ENCODE data around the gene GADD45B. TPM values are rescaled to one million over a fixed set of nuclear protein-coding genes. Genes with fewer than 3 reads are reported as not detected.
"Not testable (repeated sequence)": the region's sequence is repeated elsewhere in the genome, so short reads cannot be mapped to it uniquely, and the experiment has no call there.

Gene GADD45B
- total RNA-seq, 2 donors from 2014 or later, result 84.4 to 84.5 TPM

DNA sequence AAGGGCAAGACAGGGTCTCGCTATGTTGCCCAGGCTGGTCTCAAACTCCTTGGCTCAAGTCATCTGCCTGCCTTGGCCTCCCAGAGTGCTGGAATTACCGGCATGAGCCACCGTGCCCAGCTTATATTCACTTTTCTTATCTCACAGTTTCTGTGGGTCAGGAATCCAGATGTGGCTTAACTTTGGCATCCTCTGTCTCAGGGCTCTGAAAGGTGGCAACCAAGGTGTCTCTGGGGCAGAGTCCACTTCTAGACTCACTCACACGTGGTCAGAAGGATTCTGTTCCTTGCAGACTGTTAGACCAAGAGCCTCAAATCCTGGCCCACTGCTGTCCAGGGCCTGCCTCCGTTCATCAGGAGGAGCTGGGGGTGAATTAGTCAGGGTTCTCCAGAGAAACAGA lies 11.5 kb upstream of the GADD45B start:
- Mint-ChIP-seq H3K27me3 (ENCODE audit: low read depth) (no peaks in the 10 kb centered on the region), H3K9me3 (no peaks in the 10 kb centered on the region), H3K4me3 (no peak overlapping the region), H3K27ac (no peak overlapping the region), H3K36me3 (ENCODE audit: insufficient read depth in 2 of 2) (peaks cover 0 to 2% of the 10 kb centered on the region in 2 donors), H3K4me1 (ENCODE audit: low read depth) (peaks cover 20% of the 10 kb centered on the region)
- DNase-seq (no peak), ATAC-seq (replicated peaks in 1 of 2) (no peak)

DNA sequence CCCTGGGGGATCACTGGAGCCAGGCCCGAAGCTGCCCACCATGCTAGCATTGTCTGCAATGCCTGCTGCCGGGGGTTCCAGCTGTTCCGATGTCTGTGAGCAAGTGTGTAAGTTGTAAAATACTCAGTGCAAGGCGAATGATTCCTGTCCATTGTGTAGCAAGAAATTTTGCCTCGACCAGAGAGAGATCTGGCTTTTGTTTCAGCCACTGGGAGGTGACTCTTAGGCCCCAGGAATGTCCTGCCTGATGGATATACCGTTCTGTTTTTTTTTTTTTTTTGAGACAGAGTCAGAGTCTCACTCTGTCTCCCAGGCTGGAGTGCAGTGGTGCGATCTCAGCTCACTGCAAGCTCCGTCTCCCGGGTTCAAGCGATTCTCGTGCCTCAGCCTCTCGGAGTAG lies 7.3 kb upstream of the GADD45B start:
- no peaks in the 10 kb centered on the region for H3K27me3 Mint-ChIP-seq (ENCODE audit: low read depth)
- ATAC-seq (replicated peaks in 1 of 2) (no peak), DNase-seq (no peak)
- peaks cover 0 to 1% of the 10 kb centered on the region in 2 donors for H3K36me3 Mint-ChIP-seq (ENCODE audit: insufficient read depth in 2 of 2)
- H3K9me3 Mint-ChIP-seq, result no peaks in the 10 kb centered on the region
- H3K4me3 Mint-ChIP-seq, result no peak overlapping the region
- peaks cover 11% of the 10 kb centered on the region for H3K4me1 Mint-ChIP-seq (ENCODE audit: low read depth)
- H3K27ac Mint-ChIP-seq, result no peak overlapping the region

DNA sequence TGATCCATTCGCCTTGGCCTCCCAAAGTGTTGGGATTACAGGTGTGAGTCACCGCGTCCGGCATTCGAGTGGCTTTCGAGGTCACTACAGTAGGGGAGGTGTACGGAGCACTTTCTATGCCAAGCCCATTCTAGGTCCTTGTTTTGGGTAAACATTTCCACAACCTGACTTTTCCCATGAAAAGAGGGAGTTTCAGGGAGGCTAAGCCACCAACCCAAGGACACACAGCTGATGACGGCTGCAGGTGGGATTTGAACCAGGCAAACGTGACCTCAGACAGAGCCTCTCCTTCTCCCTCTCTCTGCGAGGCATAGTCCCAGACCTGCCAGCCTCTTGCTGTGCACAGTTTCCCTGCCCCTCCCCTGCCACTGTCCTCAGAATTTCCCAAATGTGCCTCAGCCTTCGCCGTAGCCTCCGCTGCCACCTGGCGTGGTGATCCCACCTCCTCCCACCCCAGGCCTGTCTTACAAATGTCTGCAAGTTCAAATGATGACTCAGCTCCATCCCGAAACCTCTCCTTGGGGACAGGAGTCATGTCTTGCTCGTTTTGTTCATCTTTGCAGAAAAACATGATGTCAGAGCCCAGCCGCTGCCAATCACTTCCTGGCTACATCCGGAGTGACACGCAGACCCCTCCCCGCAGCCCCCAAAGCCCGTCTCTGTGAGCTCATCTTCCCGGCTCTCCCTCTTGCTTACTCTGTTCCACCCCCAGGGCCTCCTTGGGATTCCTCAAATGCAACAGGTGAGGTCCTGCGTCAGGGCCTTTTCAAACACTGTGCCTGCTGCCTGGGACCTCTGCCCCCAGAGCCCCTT lies 6.6 kb upstream of the GADD45B start:
- DNase-seq (peak; percentile 54 to 59), ATAC-seq (replicated peaks in 1 of 2) (peak; percentile 73 to 87)
- Mint-ChIP-seq H3K36me3 (ENCODE audit: insufficient read depth in 2 of 2) (peaks cover 0 to 1% of the 10 kb centered on the region in 2 donors), H3K27ac (peak overlapping the region; percentile 60), H3K4me3 (peak overlapping the region; percentile 49 to 56), H3K4me1 (ENCODE audit: low read depth) (peaks cover 11% of the 10 kb centered on the region), H3K27me3 (ENCODE audit: low read depth) (no peaks in the 10 kb centered on the region), H3K9me3 (no peaks in the 10 kb centered on the region)

- not testable (repeated sequence) for ATAC-seq (replicated peaks in 1 of 2)
- H3K4me1 Mint-ChIP-seq (ENCODE audit: low read depth), result peaks cover 13% of the 10 kb centered on the region
Measured at GRCh38 chr19:2469915-2470200, 6.1 kb upstream of the GADD45B start.

DNA sequence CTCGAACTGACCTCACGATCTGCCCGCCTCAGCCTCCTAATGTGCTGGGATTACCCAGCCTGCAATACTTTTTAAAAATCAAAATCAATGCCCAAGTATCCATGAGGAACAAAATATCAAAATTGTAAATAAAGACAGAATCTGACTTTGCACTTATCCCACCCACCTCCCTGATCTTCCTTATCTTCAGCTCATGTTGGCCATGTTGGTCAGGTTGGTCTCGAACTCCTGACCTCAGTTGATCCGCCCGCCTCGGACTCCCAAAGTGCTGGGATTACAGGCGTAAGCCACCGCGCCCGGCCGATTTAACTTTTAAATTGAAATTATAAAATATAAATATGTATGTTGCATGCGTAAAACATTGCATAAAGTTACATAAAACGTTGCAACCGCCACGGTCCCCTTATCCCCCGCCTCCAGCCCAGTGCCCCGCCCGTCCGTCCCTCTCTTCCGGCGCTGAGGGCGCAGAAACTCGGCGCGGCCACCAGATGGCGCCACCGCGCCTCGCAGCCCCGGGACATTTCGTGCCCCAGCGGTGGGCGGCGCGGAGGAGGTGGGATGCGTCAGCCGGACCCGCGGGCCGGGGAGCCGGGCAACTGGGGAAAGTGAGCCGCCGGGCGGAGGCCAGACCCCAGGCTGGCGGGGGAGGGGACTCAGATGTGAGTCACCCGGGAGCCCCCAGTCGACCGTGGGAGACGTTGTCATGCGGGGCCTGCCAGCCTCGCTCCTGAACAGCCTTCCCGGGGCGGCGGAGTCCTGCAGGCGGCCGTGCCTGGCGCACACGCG lies 1.5 kb upstream of the GADD45B start:
- peak overlapping the region; percentile 97 to 99 for H3K4me3 Mint-ChIP-seq
- H3K27ac Mint-ChIP-seq, result peak overlapping the region; percentile 54
- H3K36me3 Mint-ChIP-seq (ENCODE audit: insufficient read depth in 2 of 2), result peaks cover 18 to 19% of the 10 kb centered on the region in 2 donors
- DNase-seq (peak; percentile 96 to 98), ATAC-seq (replicated peaks in 1 of 2) (peak; percentile 58 to 60)
- peaks cover 11% of the 10 kb centered on the region for H3K4me1 Mint-ChIP-seq (ENCODE audit: low read depth)
- no peaks in the 10 kb centered on the region for H3K27me3 Mint-ChIP-seq (ENCODE audit: low read depth)
- no peaks in the 10 kb centered on the region for H3K9me3 Mint-ChIP-seq

More at GRCh38 chr19:2469915-2470200, 6.1 kb upstream of the GADD45B start:
- not testable (repeated sequence) for H3K36me3 Mint-ChIP-seq (ENCODE audit: insufficient read depth in 2 of 2); DNase-seq; H3K27me3 Mint-ChIP-seq (ENCODE audit: low read depth); H3K9me3 Mint-ChIP-seq
- Mint-ChIP-seq H3K4me3 (peak overlapping the region; percentile 49 to 56), H3K27ac (peak overlapping the region; percentile 60)

DNA sequence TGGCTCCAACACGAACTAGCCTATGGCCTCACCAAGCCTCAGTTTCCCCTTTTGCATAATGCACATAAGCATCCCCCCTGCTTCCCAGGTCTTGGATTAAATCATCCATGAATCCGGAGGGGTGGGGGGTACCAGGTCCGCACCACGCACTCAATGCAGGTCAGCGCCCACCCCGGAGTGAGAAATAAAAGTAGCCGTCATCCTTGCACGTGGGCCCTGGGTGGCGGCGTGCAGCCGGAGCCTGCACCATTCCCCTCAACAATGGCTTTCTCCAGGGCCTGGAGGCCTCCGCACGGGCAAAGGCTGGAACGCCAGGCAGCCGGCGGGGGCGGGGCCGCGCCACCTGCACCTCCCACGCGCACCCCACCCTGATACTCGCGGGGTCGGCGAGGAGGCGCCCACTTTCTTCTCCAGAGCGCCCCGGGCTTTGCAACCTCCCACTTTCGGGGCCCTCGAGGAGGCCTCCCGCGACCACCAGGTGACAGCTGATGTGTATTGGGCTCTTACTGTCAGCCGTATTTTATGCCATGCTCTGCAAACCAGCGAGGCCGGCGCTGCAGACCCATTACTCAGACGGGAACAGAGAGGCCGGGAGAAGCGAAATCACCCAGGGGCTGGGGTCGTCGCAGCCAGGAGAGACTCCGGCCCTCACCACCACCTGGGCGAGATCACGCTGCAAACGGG lies 767 bp upstream of the GADD45B start:
- Mint-ChIP-seq H3K4me1 (ENCODE audit: low read depth) (peaks cover 5% of the 10 kb centered on the region), H3K27me3 (ENCODE audit: low read depth) (no peaks in the 10 kb centered on the region), H3K36me3 (ENCODE audit: insufficient read depth in 2 of 2) (peaks cover 18 to 19% of the 10 kb centered on the region in 2 donors), H3K9me3 (no peaks in the 10 kb centered on the region), H3K27ac (peak overlapping the region; percentile 71), H3K4me3 (peak overlapping the region; percentile 97 to 99)
- peak; percentile 73 to 86 for DNase-seq
- ATAC-seq (replicated peaks in 1 of 2), result peak; percentile 35 to 50

- peaks cover 20 to 22% of the 10 kb centered on the region in 2 donors for H3K36me3 Mint-ChIP-seq (ENCODE audit: insufficient read depth in 2 of 2)
- DNase-seq (peak; percentile 79 to 82), ATAC-seq (replicated peaks in 1 of 2) (peak; percentile 34 to 36)
- peaks cover 5% of the 10 kb centered on the region for H3K4me1 Mint-ChIP-seq (ENCODE audit: low read depth)
- no peaks in the 10 kb centered on the region for H3K27me3 Mint-ChIP-seq (ENCODE audit: low read depth)
- peak overlapping the region; percentile 97 to 99 for H3K4me3 Mint-ChIP-seq
- H3K27ac Mint-ChIP-seq, result peak overlapping the region; percentile 98
- no peaks in the 10 kb centered on the region for H3K9me3 Mint-ChIP-seq
Measured at GRCh38 chr19:2476451-2477140, 669 bp downstream of the GADD45B start.

- peak overlapping the region; percentile 97 to 99 for H3K4me3 Mint-ChIP-seq
- no peaks in the 10 kb centered on the region for H3K9me3 Mint-ChIP-seq
- DNase-seq, result peak; percentile 47 to 56
Measured at GRCh38 chr19:2477141-2477710, 1.3 kb downstream of the GADD45B start.

GRCh38 chr19:2477732-2478191 lies 1.8 kb downstream of the GADD45B start:
- Mint-ChIP-seq H3K36me3 (ENCODE audit: insufficient read depth in 2 of 2) (peaks cover 25% of the 10 kb centered on the region in 2 donors), H3K27me3 (ENCODE audit: low read depth) (no peaks in the 10 kb centered on the region), H3K4me1 (ENCODE audit: low read depth) (peaks cover 5% of the 10 kb centered on the region), H3K4me3 (peak overlapping the region; percentile 97 to 99), H3K9me3 (peaks cover 0 to 5% of the 10 kb centered on the region in 2 donors), H3K27ac (peak overlapping the region; percentile 92)
- ATAC-seq (replicated peaks in 1 of 2) (no peak), DNase-seq (peak; percentile 29 to 45)

More at GRCh38 chr19:2477141-2477710, 1.3 kb downstream of the GADD45B start:
- Mint-ChIP-seq H3K4me1 (ENCODE audit: low read depth) (peaks cover 5% of the 10 kb centered on the region), H3K27ac (peak overlapping the region; percentile 98), H3K36me3 (ENCODE audit: insufficient read depth in 2 of 2) (peaks cover 20 to 22% of the 10 kb centered on the region in 2 donors), H3K27me3 (ENCODE audit: low read depth) (no peaks in the 10 kb centered on the region)
- ATAC-seq (replicated peaks in 1 of 2), result no peak

GRCh38 chr19:2478278-2478755 lies 2.4 kb downstream of the GADD45B start:
- H3K36me3 Mint-ChIP-seq (ENCODE audit: insufficient read depth in 2 of 2), result peaks cover 28% of the 10 kb centered on the region in 2 donors
- DNase-seq, result peak; percentile 55 to 70

GRCh38 chr19:2478756-2479555 lies 3.0 kb downstream of the GADD45B start:
- H3K4me1 Mint-ChIP-seq (ENCODE audit: low read depth), result peaks cover 5% of the 10 kb centered on the region
- H3K27ac Mint-ChIP-seq, result peak overlapping the region; percentile 92
- H3K27me3 Mint-ChIP-seq (ENCODE audit: low read depth), result no peaks in the 10 kb centered on the region
- H3K4me3 Mint-ChIP-seq, result peak overlapping the region; percentile 97 to 99
- peaks cover 31% of the 10 kb centered on the region in 2 donors for H3K36me3 Mint-ChIP-seq (ENCODE audit: insufficient read depth in 2 of 2)
- peak in 1 of 2 donors; percentile 5 for ATAC-seq (replicated peaks in 1 of 2)
- peaks cover 5 to 12% of the 10 kb centered on the region in 2 donors for H3K9me3 Mint-ChIP-seq
- DNase-seq, result peak; percentile 67

More at GRCh38 chr19:2478278-2478755, 2.4 kb downstream of the GADD45B start:
- no peaks in the 10 kb centered on the region for H3K27me3 Mint-ChIP-seq (ENCODE audit: low read depth)
- H3K9me3 Mint-ChIP-seq, result peaks cover 2 to 9% of the 10 kb centered on the region in 2 donors
- H3K27ac Mint-ChIP-seq, result peak overlapping the region; percentile 92
- no peak for ATAC-seq (replicated peaks in 1 of 2)
- H3K4me3 Mint-ChIP-seq, result peak overlapping the region; percentile 97 to 99
- H3K4me1 Mint-ChIP-seq (ENCODE audit: low read depth), result peaks cover 5% of the 10 kb centered on the region

Data from activated T-cell treated with anti-CD3 and anti-CD28 coated beads, Interleukin-2, amount 50 U/mL, for 72 hours (primary cell).